Measurements from ENCODE around the gene GYS2.

Gene GYS2

GRCh38 chr12:21615431-21615830, 10.8 kb upstream of the GYS2 start:
- H3K36me3 ChIP-seq (ENCODE audit: control insufficient read depth, insufficient read depth, low read length), result no peaks in the 10 kb centered on the region
- no peak overlapping the region for H2AK5ac ChIP-seq (ENCODE audit: low read length)
- WGBS (ENCODE audit: extremely low coverage, insufficient coverage, low lambda C conversion rate), result no CpG with 5 or more reads among the region's 1 CpG
- H3K4ac ChIP-seq (ENCODE audit: low read depth, low read length), result no peak overlapping the region
- no peak overlapping the region for H3K27ac ChIP-seq (ENCODE audit: low read depth, low read length)
- no peaks in the 10 kb centered on the region for H3K27me3 ChIP-seq (ENCODE audit: insufficient read depth, low read length, poor library complexity)
- H4K8ac ChIP-seq (ENCODE audit: low read depth, low read length), result no peak overlapping the region
- H3K56ac ChIP-seq (ENCODE audit: low read length), result no peak overlapping the region
- no peak overlapping the region for H4K5ac ChIP-seq (ENCODE audit: low read length)
- no peaks in the 10 kb centered on the region for H3K79me2 ChIP-seq (ENCODE audit: control insufficient read depth, insufficient read depth, low read length)
- no peak overlapping the region for H3K18ac ChIP-seq (ENCODE audit: low read length)
- no peaks in the 10 kb centered on the region for H3K79me1 ChIP-seq (ENCODE audit: low read length)
- no peak overlapping the region for H2BK5ac ChIP-seq (ENCODE audit: low read length)
- DNase-seq, result no peak
- H2BK15ac ChIP-seq (replicated peaks; ENCODE audit: low read depth), result no peak overlapping the region
- no peak overlapping the region for H3K23ac ChIP-seq (ENCODE audit: low read length)
- H2BK120ac ChIP-seq (ENCODE audit: low read depth, low read length), result no peak overlapping the region
- no peaks in the 10 kb centered on the region for H3K4me1 ChIP-seq (ENCODE audit: control insufficient read depth, low read depth, low read length)
- no peak overlapping the region for H3K9ac ChIP-seq (ENCODE audit: low read length)
- H3K4me2 ChIP-seq (ENCODE audit: low read length), result no peak overlapping the region
- no peak overlapping the region for H3K4me3 ChIP-seq (ENCODE audit: low read length)

- no peak overlapping the region for H3K56ac ChIP-seq (ENCODE audit: low read length)
- no peaks in the 10 kb centered on the region for H3K79me2 ChIP-seq (ENCODE audit: control insufficient read depth, insufficient read depth, low read length)
- no peak overlapping the region for H2BK5ac ChIP-seq (ENCODE audit: low read length)
- no CpG with 5 or more reads among the region's 2 CpGs for WGBS (ENCODE audit: extremely low coverage, insufficient coverage, low lambda C conversion rate)
- H4K5ac ChIP-seq (ENCODE audit: low read length), result no peak overlapping the region
- H2BK15ac ChIP-seq (replicated peaks; ENCODE audit: low read depth), result no peak overlapping the region
- no peak overlapping the region for H2BK120ac ChIP-seq (ENCODE audit: low read depth, low read length)
- no peak overlapping the region for H3K4me2 ChIP-seq (ENCODE audit: low read length)
- DNase-seq, result no peak
- no peak overlapping the region for H3K9ac ChIP-seq (ENCODE audit: low read length)
- H3K4ac ChIP-seq (ENCODE audit: low read depth, low read length), result no peak overlapping the region
- no peaks in the 10 kb centered on the region for H3K36me3 ChIP-seq (ENCODE audit: control insufficient read depth, insufficient read depth, low read length)
- H2AK5ac ChIP-seq (ENCODE audit: low read length), result no peak overlapping the region
- H3K18ac ChIP-seq (ENCODE audit: low read length), result no peak overlapping the region
- no peak overlapping the region for H4K8ac ChIP-seq (ENCODE audit: low read depth, low read length)
- no peaks in the 10 kb centered on the region for H3K4me1 ChIP-seq (ENCODE audit: control insufficient read depth, low read depth, low read length)
- H3K23ac ChIP-seq (ENCODE audit: low read length), result no peak overlapping the region
- H3K27me3 ChIP-seq (ENCODE audit: insufficient read depth, low read length, poor library complexity), result no peaks in the 10 kb centered on the region
- H3K4me3 ChIP-seq (ENCODE audit: low read length), result no peak overlapping the region
- no peak overlapping the region for H3K27ac ChIP-seq (ENCODE audit: low read depth, low read length)
- no peaks in the 10 kb centered on the region for H3K79me1 ChIP-seq (ENCODE audit: low read length)
These were observed 9.9 kb upstream of the GYS2 start for GRCh38 chr12:21614506-21614905.

- Histone ChIP-seq H2BK15ac (replicated peaks; ENCODE audit: low read depth) (no peak overlapping the region), H3K27me3 (ENCODE audit: insufficient read depth, low read length, poor library complexity) (no peaks in the 10 kb centered on the region), H3K56ac (ENCODE audit: low read length) (no peak overlapping the region), H4K5ac (ENCODE audit: low read length) (no peak overlapping the region), H3K27ac (ENCODE audit: low read depth, low read length) (no peak overlapping the region), H3K4ac (ENCODE audit: low read depth, low read length) (no peak overlapping the region), H3K23ac (ENCODE audit: low read length) (no peak overlapping the region), H3K4me3 (ENCODE audit: low read length) (no peak overlapping the region), H3K36me3 (ENCODE audit: control insufficient read depth, insufficient read depth, low read length) (no peaks in the 10 kb centered on the region), H2AK5ac (ENCODE audit: low read length) (no peak overlapping the region), H3K18ac (ENCODE audit: low read length) (no peak overlapping the region), H4K8ac (ENCODE audit: low read depth, low read length) (no peak overlapping the region), H3K4me1 (ENCODE audit: control insufficient read depth, low read depth, low read length) (no peaks in the 10 kb centered on the region), H3K4me2 (ENCODE audit: low read length) (no peak overlapping the region), H2BK5ac (ENCODE audit: low read length) (no peak overlapping the region), H2BK120ac (ENCODE audit: low read depth, low read length) (no peak overlapping the region), H3K79me2 (ENCODE audit: control insufficient read depth, insufficient read depth, low read length) (no peaks in the 10 kb centered on the region), H3K79me1 (ENCODE audit: low read length) (no peaks in the 10 kb centered on the region), H3K9ac (ENCODE audit: low read length) (no peak overlapping the region)
- DNase-seq, result peak; percentile 21
- WGBS (ENCODE audit: extremely low coverage, insufficient coverage, low lambda C conversion rate), result no CpG with 5 or more reads among the region's 2 CpGs
These were observed 9.3 kb upstream of the GYS2 start for GRCh38 chr12:21613931-21614330.

GRCh38 chr12:21608196-21608595, 3.5 kb upstream of the GYS2 start:
- no peaks in the 10 kb centered on the region for H3K36me3 ChIP-seq (ENCODE audit: control insufficient read depth, insufficient read depth, low read length)
- H3K27ac ChIP-seq (ENCODE audit: low read depth, low read length), result no peak overlapping the region
- H2BK120ac ChIP-seq (ENCODE audit: low read depth, low read length), result no peak overlapping the region
- no peak overlapping the region for H3K4me3 ChIP-seq (ENCODE audit: low read length)
- H3K79me2 ChIP-seq (ENCODE audit: control insufficient read depth, insufficient read depth, low read length), result no peaks in the 10 kb centered on the region
- no peak overlapping the region for H3K9ac ChIP-seq (ENCODE audit: low read length)
- no peak overlapping the region for H2BK5ac ChIP-seq (ENCODE audit: low read length)
- H3K4me1 ChIP-seq (ENCODE audit: control insufficient read depth, low read depth, low read length), result peaks cover 2% of the 10 kb centered on the region
- DNase-seq, result no peak
- no peak overlapping the region for H4K5ac ChIP-seq (ENCODE audit: low read length)
- H3K4ac ChIP-seq (ENCODE audit: low read depth, low read length), result no peak overlapping the region
- no peaks in the 10 kb centered on the region for H3K79me1 ChIP-seq (ENCODE audit: low read length)
- no peak overlapping the region for H3K23ac ChIP-seq (ENCODE audit: low read length)
- H3K18ac ChIP-seq (ENCODE audit: low read length), result no peak overlapping the region
- H4K8ac ChIP-seq (ENCODE audit: low read depth, low read length), result no peak overlapping the region
- H3K56ac ChIP-seq (ENCODE audit: low read length), result no peak overlapping the region
- H2BK15ac ChIP-seq (replicated peaks; ENCODE audit: low read depth), result no peak overlapping the region
- H3K4me2 ChIP-seq (ENCODE audit: low read length), result no peak overlapping the region
- H2AK5ac ChIP-seq (ENCODE audit: low read length), result no peak overlapping the region
- no peaks in the 10 kb centered on the region for H3K27me3 ChIP-seq (ENCODE audit: insufficient read depth, low read length, poor library complexity)

GRCh38 chr12:21607701-21608100, 3.1 kb upstream of the GYS2 start:
- WGBS (ENCODE audit: extremely low coverage, insufficient coverage, low lambda C conversion rate), result no CpG with 5 or more reads among the region's 2 CpGs
- H4K5ac ChIP-seq (ENCODE audit: low read length), result no peak overlapping the region

GRCh38 chr12:21606175-21606574, 1.5 kb upstream of the GYS2 start:
- Histone ChIP-seq H4K8ac (ENCODE audit: low read depth, low read length) (no peak overlapping the region), H3K4me1 (ENCODE audit: control insufficient read depth, low read depth, low read length) (peaks cover 4% of the 10 kb centered on the region), H3K23ac (ENCODE audit: low read length) (no peak overlapping the region), H3K4ac (ENCODE audit: low read depth, low read length) (no peak overlapping the region), H2AK5ac (ENCODE audit: low read length) (no peak overlapping the region), H3K79me2 (ENCODE audit: control insufficient read depth, insufficient read depth, low read length) (no peaks in the 10 kb centered on the region), H3K56ac (ENCODE audit: low read length) (no peak overlapping the region), H4K5ac (ENCODE audit: low read length) (no peak overlapping the region), H3K79me1 (ENCODE audit: low read length) (no peaks in the 10 kb centered on the region), H2BK5ac (ENCODE audit: low read length) (no peak overlapping the region), H3K27me3 (ENCODE audit: insufficient read depth, low read length, poor library complexity) (no peaks in the 10 kb centered on the region), H3K9ac (ENCODE audit: low read length) (no peak overlapping the region), H3K4me3 (ENCODE audit: low read length) (no peak overlapping the region), H3K18ac (ENCODE audit: low read length) (no peak overlapping the region), H2BK15ac (replicated peaks; ENCODE audit: low read depth) (no peak overlapping the region), H3K4me2 (ENCODE audit: low read length) (no peak overlapping the region), H3K36me3 (ENCODE audit: control insufficient read depth, insufficient read depth, low read length) (no peaks in the 10 kb centered on the region), H3K27ac (ENCODE audit: low read depth, low read length) (no peak overlapping the region), H2BK120ac (ENCODE audit: low read depth, low read length) (no peak overlapping the region)
- no CpG with 5 or more reads among the region's 1 CpG for WGBS (ENCODE audit: extremely low coverage, insufficient coverage, low lambda C conversion rate)
- no peak for DNase-seq

More at GRCh38 chr12:21607701-21608100, 3.1 kb upstream of the GYS2 start:
- no peak overlapping the region for H3K9ac ChIP-seq (ENCODE audit: low read length)
- H2AK5ac ChIP-seq (ENCODE audit: low read length), result no peak overlapping the region
- H3K4ac ChIP-seq (ENCODE audit: low read depth, low read length), result no peak overlapping the region
- no peaks in the 10 kb centered on the region for H3K79me1 ChIP-seq (ENCODE audit: low read length)
- no peak overlapping the region for H3K27ac ChIP-seq (ENCODE audit: low read depth, low read length)
- H3K79me2 ChIP-seq (ENCODE audit: control insufficient read depth, insufficient read depth, low read length), result no peaks in the 10 kb centered on the region
- no peak overlapping the region for H3K23ac ChIP-seq (ENCODE audit: low read length)
- no peak overlapping the region for H3K56ac ChIP-seq (ENCODE audit: low read length)
- H3K18ac ChIP-seq (ENCODE audit: low read length), result no peak overlapping the region
- H4K8ac ChIP-seq (ENCODE audit: low read depth, low read length), result no peak overlapping the region
- no peak overlapping the region for H2BK120ac ChIP-seq (ENCODE audit: low read depth, low read length)
- no peaks in the 10 kb centered on the region for H3K36me3 ChIP-seq (ENCODE audit: control insufficient read depth, insufficient read depth, low read length)
- H3K4me1 ChIP-seq (ENCODE audit: control insufficient read depth, low read depth, low read length), result peaks cover 2% of the 10 kb centered on the region
- peak; percentile 37 for DNase-seq
- no peak overlapping the region for H2BK15ac ChIP-seq (replicated peaks; ENCODE audit: low read depth)
- H3K27me3 ChIP-seq (ENCODE audit: insufficient read depth, low read length, poor library complexity), result no peaks in the 10 kb centered on the region
- H2BK5ac ChIP-seq (ENCODE audit: low read length), result no peak overlapping the region
- no peak overlapping the region for H3K4me2 ChIP-seq (ENCODE audit: low read length)
- H3K4me3 ChIP-seq (ENCODE audit: low read length), result no peak overlapping the region

Data from mesendoderm (in vitro differentiated cells).